K562 treated with DMSO at 1 percent for 4 hours (cell line): ENCODE measurements around the gene GP1BA. TPM values are rescaled to one million over a fixed set of nuclear protein-coding genes. Genes with fewer than 3 reads are reported as not detected.

Experiments
- total RNA-seq: library from RNA; unstranded; fragments of 300-600 nt; gene quantifications from 2 replicates; pipeline ENCODE4 v1.2.3, GENCODE V29; 2022; ENCODE audit not compliant: insufficient read depth

Gene GP1BA
- 0.71 TPM in 1 of 2 replicates, not detected in the other for total RNA-seq

DNA sequence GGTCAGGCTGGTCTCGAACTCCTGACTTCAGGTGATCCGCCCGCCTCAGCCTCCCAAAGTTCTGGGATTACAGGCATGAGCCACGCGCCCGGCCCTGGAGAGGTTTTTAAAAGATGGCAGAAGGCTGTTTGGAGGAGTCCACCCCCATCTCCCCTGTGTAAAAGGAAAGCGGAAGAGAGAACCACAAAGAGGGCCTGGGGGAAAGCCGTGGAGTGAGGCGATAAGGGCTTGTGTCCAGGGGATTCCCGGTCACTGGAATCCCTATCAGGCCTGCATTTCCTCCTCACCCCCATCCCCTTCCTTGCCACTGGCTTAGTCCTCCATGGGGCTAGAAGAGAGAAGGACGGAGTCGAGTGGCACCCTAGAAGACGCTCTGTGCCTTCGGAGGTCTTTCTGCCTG is at the start of gene GP1BA:
TSS of gene GP1BA (plus strand) at position 315 of the 400 bp plus-strand sequence. CDS start 328 bp downstream, outside the sequence.

DNA sequence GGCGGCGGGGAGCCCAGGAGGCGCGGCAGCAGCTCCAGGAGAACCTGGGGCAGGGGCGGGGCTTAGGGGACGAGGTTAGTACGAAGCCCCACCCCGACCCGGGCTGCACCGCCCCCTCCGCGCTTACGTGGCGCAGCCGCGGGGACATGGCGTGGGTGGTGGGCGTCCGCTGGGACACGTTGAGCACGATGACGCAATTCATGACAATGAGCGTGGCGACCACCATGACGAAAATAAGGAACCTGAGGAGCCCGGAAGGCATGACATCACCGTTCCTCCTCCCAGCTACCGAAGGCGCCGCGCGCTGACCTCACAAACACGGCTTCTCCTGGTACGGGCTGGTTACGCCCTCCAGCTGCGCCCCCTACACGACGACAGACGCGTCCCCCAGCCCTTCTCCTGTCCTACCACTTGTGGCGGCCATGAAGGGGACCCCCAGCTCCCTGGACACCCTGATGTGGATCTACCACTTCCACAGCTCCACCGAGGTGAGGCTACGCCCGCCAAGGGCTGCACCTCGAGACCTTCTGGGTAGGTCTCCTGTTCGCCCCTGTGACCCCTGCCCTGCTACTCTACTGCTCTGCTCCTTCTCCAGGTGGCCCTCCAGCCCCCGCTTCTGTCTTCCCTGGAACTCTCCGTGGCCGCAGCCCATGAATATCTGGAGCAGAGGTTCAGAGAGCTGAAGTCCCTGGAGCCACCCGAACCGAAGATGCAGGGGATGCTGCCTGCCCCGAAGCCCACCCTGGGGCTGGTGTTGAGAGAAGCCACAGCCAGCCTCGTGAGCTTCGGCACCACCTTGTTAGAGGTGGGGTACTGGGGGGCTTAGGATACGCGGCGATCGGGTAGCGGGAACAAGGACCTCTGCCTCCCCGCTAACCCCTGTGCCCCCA is 32.5 kb upstream of the GP1BA start, which contains the start of gene C17orf107:
TSS of gene C17orf107 (plus strand) at position 196 of the 890 bp plus-strand sequence. CDS start at position 423, 227 bp downstream.

DNA sequence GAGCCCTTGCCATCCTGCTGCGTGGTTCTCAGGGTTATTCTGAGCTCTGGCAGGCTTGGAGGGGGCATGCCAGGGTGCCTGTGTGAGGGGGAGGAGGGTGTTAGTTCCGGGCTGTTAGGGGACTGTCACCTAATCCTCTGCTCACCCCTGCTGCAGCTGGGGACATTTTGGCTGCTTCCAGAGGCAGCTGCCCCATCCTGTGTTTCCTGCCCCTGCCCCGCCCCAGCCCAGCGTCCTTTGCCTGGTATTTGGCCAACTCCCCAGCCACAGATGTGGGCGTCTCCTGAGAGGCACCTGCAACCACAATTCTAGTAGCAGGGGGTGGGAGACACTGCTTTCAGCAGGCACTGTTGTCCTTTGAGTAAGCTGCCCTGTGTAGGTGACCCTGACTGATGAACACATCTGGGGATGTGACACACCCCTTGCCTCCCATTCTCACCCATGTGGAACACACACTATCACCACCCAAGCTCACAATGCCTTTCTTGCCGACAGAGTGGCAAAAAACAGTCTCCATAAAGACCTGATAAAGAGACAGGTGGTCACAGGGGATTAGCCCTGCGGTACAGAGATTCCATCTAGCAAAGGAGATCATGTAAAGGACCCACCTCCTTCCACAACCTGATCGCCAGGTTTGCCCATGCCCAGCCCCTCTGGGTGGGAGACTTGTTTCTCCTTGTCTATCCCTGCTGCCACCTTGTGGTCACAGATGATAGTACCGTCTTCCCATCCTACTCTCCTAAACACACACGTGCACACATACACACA is 28.8 kb upstream of the GP1BA start, which contains the start of gene CHRNE:
TSS of gene CHRNE (minus strand) at position 48 of the 768 bp plus-strand sequence. CDS start at position 13, 35 bp downstream.

DNA sequence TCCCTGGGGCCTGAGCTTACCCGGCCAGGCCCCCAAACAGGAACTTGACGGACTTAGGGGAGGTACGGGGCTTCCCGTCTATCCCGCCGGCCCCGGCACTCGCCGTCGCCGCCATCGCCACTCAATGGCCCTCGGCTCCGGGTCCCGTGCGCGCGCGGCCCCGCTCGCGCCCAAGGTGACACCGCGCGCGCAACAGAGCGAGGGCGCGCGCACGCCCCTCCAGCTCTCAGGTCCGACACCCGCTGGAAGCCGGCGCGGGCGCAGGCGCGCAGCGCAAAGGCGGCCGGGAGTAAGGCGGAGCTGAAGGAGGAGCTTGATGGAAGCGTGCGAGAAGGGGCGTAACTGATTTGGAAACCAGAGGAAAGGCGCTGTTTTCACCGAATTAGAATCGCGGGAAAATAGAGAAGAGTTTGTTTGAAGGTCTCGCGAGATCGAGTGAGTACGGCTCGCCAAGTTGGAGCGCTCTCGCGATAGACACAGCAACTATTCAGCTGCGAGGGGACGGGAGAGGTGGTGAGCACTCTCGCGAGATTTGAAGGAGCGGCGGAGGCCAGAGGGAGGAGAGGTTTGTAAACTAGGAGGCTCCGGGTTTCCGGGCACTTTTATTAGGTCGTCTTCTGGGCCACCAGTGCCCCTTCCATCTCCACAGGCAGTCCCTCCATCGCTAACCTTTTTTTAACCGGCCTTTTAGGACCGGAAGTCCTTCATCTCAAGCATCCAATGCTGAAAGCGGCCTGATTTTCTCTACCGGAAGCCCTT is 7.9 kb downstream of the GP1BA start, which contains the start of the genes RNF167 and SLC25A11:
TSS of gene RNF167 (plus strand) at position 473 of the 759 bp plus-strand sequence. CDS start 642 bp downstream, outside the sequence.
TSS of gene SLC25A11 (minus strand) at position 251 of the 759 bp plus-strand sequence. CDS start at position 115, 136 bp downstream.

DNA sequence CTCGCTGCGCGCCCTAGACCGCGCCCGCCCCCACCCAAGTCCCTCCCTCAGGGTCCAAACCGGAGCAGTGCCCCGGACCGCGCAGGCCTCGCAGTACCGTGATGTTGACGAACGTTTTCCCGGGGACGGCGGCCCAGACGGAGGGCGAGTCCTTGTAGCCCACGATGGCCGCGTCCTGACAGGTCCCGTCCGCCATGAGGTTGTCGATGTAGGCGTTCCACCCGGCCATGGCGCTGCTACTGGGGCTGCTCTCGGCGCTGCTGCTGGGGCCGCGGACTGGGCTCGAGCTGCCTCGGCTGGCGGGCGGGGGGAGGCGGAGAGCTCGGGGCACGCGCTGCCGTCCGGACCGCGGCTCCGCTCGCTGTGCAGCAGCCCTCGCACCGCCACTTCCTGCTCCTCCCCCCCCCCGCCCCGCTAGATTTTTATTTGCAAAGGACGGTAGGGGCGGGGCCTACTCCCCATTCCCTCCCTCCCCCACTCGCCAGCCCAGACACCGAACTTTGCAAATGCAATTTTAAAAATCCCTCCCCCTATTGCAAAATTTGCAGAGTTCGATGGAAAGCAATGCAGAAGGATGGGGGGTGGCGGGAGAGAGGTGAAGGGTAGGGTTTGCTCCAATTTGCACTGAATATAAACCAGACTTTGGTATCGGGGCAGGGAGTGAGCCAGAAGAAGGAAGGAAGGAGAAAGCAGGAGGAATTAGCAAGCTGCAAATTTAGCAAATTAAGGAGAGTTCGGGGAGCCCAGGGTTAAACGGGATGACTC is 16.3 kb downstream of the GP1BA start, which contains the start of gene PFN1:
TSS of gene PFN1 (minus strand) at position 365 of the 765 bp plus-strand sequence. CDS start at position 229, 136 bp downstream.

DNA sequence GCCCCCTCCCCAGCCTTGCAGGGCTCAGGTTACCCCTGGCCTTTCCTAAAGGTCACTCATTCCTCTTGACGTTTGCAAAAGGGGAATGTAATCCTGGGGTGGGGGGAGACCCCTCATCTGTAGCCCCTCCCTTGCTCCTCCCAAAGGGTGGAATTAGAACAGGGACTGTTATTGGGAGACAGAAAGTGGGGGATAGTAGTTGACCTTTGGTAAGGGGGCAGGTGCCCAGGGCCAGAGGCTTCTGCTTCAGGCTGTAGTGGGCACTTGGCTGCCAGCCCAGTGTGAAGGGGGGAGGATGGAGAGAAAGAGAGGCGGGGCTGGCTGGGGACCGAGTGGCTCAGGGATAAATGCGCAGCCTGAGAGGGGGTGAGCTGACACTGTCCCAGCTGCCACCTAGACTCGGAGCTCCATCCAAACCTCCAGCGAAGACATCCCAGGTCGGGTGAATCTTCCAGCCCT is 18.7 kb downstream of the GP1BA start, which contains the start of gene ENO3:
TSS of gene ENO3 (plus strand) at position 374 of the 459 bp plus-strand sequence. CDS start 711 bp downstream, outside the sequence.

DNA sequence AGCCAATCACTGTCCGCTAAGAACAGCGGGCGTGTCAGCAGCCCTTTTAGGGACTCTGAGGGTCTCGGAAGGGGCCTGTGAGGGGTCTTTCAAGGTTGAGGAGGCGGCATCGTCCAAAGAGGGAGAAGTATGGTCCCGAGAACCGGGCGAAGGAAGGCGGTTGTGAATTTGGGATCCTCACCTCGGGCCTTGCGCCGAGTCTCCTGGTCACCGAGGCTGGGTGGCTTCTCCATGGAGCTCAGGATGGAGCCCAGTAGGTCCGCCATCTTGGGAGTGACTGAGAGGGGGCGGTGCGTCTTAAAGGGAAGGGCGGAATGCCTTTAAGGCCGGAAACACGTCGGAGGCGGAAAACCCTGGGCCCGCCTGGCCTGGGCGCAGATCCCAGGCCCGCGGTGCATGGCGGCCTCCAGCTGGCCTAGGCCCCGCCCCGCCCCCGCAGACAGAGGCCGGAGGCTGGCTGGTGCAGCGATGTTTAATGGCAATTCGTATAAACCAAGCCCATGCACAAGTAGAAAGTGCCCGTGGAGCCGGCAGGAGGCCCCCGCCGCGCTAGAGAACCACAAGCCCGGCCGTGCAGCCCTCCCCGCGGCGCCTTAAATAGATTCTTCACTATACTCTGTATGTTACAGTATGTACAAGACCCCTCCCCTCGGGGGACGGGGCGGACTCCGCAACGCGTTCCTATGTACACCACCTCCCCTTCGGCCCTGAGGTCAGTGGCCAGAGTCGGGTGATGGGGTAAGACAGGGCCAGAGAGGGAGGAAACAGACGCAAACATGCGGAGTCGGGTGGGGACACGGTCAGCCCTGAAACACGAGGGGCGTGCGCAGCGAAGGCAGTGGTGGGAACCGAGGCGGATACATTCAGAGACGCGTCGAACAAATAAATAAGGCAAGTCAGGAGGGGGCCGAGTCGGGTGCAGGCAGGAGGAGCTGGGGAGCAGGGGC is 35.7 kb downstream of the GP1BA start, which contains the start of gene SPAG7:
TSS of gene SPAG7 (minus strand) at position 279 of the 947 bp plus-strand sequence. CDS start at position 266, 13 bp downstream.

Other genes with a start within 250 kb of the GP1BA start
- gene PELP1, start 228.1 kb upstream of the GP1BA start, total RNA-seq: 37.2 and 38.9 TPM in 2 replicates
- 18.1 and 20.6 TPM in 2 replicates for gene ARRB2, start 221.6 kb upstream of the GP1BA start, total RNA-seq
- gene MED11, start 200.8 kb upstream of the GP1BA start, total RNA-seq: 4.9 and 10.5 TPM in 2 replicates
- gene ZMYND15, start 192.4 kb upstream of the GP1BA start, total RNA-seq: not detected in 2 replicates
- gene CXCL16, start 192.3 kb upstream of the GP1BA start, total RNA-seq: not detected in 2 replicates
- not detected in 2 replicates for gene TM4SF5, start 160.4 kb upstream of the GP1BA start, total RNA-seq
- gene VMO1, start 145.9 kb upstream of the GP1BA start, total RNA-seq: not detected in 2 replicates
- gene GLTPD2, start 143.3 kb upstream of the GP1BA start, total RNA-seq: 1.6 TPM in 1 of 2 replicates, not detected in the other
- 139 and 156 TPM in 2 replicates for gene PSMB6, start 136.1 kb upstream of the GP1BA start, total RNA-seq
- gene PLD2, start 125.1 kb upstream of the GP1BA start, total RNA-seq: 4.0 and 14.9 TPM in 2 replicates
- gene MINK1, start 98.9 kb upstream of the GP1BA start, total RNA-seq: 22.4 and 27.5 TPM in 2 replicates
- 0.50 and 0.97 TPM in 2 replicates for gene C17orf107, start 32.7 kb upstream of the GP1BA start, total RNA-seq
- gene CHRNE, start 29.2 kb upstream of the GP1BA start, total RNA-seq: not detected in 2 replicates
- gene SLC25A11, start 7.8 kb downstream of the GP1BA start, total RNA-seq: 45.8 and 50.8 TPM in 2 replicates
- gene RNF167, start 8.0 kb downstream of the GP1BA start, total RNA-seq: 36.9 and 40.4 TPM in 2 replicates
- 558 and 653 TPM in 2 replicates for gene PFN1, start 16.3 kb downstream of the GP1BA start, total RNA-seq
- 19.1 and 33.4 TPM in 2 replicates for gene ENO3, start 18.8 kb downstream of the GP1BA start, total RNA-seq
- gene SPAG7, start 35.5 kb downstream of the GP1BA start, total RNA-seq: 30.6 and 35.7 TPM in 2 replicates
- 17.0 and 18.7 TPM in 2 replicates for gene CAMTA2, start 55.4 kb downstream of the GP1BA start, total RNA-seq
- gene INCA1, start 65.2 kb downstream of the GP1BA start, total RNA-seq: not detected in 2 replicates
- 10.5 and 12.7 TPM in 2 replicates for gene KIF1C, start 65.7 kb downstream of the GP1BA start, total RNA-seq
- not detected in 2 replicates for gene SLC52A1, start 103.1 kb downstream of the GP1BA start, total RNA-seq
- not detected in 2 replicates for gene ZFP3, start 146.2 kb downstream of the GP1BA start, total RNA-seq
- gene ZNF232, start 179.6 kb downstream of the GP1BA start, total RNA-seq: 4.0 TPM in 2 replicates
- gene USP6, start 183.8 kb downstream of the GP1BA start, total RNA-seq: not detected in 2 replicates